ENCODE results near the gene MTNR1A.

DNA sequence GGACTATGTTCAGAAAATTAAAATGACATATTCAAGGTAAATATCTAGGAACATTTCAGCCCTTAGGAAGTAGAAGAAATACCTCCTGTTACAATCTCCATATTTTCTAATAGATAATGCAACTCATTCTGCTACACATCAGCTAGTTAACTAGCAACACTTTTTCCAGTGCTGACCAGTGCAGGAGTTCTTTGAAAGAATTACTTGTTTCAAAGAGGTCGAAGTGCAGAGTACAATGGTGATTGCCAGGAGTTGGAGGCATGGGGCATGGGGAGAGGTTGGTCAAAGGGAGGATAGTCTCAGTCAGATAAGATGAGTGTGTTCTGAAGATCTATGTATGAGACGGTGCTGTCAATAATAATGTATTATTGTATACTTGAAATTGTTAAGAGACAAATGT lies 53.1 kb downstream of the MTNR1A start:
- TF ChIP-seq ZBTB8A (tag by site-specific recombination; IDR thresholded peaks at IDR 0.05) (no peak), ZNF660 (tag by site-specific recombination; IDR thresholded peaks at IDR 0.05) (no peak), ZNF366 (tag by site-specific recombination; conservative IDR thresholded peaks at IDR 0.05) (no peak), ZSCAN23 (tag by site-specific recombination; IDR thresholded peaks at IDR 0.05) (no peak), ZNF623 (tag by site-specific recombination; IDR thresholded peaks at IDR 0.05) (no peak), ZNF530 (tag by site-specific recombination; IDR thresholded peaks at IDR 0.05; ENCODE audit: low read depth) (no peak), ZNF629 (tag by site-specific recombination; IDR thresholded peaks at IDR 0.05) (no peak), ZNF558 (tag by site-specific recombination; IDR thresholded peaks at IDR 0.05) (no peak), ZNF274 (IDR thresholded peaks at IDR 0.05; ENCODE audit: low read length) (no peak), ZNF274 (tag by site-specific recombination; IDR thresholded peaks at IDR 0.05; ENCODE audit: borderline replicate concordance) (no peak), HOXC10 (CRISPR knock-in tag; IDR thresholded peaks at IDR 0.05) (no peak), ZNF140 (tag by site-specific recombination; IDR thresholded peaks at IDR 0.05) (no peak)
- TF ChIP-seq, protein P1, sequence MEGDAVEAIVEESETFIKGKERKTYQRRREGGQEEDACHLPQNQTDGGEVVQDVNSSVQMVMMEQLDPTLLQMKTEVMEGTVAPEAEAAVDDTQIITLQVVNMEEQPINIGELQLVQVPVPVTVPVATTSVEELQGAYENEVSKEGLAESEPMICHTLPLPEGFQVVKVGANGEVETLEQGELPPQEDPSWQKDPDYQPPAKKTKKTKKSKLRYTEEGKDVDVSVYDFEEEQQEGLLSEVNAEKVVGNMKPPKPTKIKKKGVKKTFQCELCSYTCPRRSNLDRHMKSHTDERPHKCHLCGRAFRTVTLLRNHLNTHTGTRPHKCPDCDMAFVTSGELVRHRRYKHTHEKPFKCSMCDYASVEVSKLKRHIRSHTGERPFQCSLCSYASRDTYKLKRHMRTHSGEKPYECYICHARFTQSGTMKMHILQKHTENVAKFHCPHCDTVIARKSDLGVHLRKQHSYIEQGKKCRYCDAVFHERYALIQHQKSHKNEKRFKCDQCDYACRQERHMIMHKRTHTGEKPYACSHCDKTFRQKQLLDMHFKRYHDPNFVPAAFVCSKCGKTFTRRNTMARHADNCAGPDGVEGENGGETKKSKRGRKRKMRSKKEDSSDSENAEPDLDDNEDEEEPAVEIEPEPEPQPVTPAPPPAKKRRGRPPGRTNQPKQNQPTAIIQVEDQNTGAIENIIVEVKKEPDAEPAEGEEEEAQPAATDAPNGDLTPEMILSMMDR (tag by site-specific recombination; IDR thresholded peaks at IDR 0.05): no peak
- TF ChIP-seq, protein P2, sequence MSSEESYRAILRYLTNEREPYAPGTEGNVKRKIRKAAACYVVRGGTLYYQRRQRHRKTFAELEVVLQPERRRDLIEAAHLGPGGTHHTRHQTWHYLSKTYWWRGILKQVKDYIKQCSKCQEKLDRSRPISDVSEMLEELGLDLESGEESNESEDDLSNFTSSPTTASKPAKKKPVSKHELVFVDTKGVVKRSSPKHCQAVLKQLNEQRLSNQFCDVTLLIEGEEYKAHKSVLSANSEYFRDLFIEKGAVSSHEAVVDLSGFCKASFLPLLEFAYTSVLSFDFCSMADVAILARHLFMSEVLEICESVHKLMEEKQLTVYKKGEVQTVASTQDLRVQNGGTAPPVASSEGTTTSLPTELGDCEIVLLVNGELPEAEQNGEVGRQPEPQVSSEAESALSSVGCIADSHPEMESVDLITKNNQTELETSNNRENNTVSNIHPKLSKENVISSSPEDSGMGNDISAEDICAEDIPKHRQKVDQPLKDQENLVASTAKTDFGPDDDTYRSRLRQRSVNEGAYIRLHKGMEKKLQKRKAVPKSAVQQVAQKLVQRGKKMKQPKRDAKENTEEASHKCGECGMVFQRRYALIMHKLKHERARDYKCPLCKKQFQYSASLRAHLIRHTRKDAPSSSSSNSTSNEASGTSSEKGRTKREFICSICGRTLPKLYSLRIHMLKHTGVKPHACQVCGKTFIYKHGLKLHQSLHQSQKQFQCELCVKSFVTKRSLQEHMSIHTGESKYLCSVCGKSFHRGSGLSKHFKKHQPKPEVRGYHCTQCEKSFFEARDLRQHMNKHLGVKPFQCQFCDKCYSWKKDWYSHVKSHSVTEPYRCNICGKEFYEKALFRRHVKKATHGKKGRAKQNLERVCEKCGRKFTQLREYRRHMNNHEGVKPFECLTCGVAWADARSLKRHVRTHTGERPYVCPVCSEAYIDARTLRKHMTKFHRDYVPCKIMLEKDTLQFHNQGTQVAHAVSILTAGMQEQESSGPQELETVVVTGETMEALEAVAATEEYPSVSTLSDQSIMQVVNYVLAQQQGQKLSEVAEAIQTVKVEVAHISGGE (tag by site-specific recombination; conservative IDR thresholded peaks at IDR 0.05; ENCODE audit: low read depth): no peak
